Erythroblast (primary cell): ENCODE data around the gene DMTF1.
A peak's percentile ranks its signal among the peaks of the same experiment; 100 is the strongest.
"Not testable (repeated sequence)": the region's sequence is repeated elsewhere in the genome, so short reads cannot be mapped to it uniquely, and the experiment has no call there.

Experiments
- DNase-seq, 2 experiments: peaks; one replicate each; lab custom pipeline; 2025; lab: John Stamatoyannopoulos, UW
- GATA1 ChIP-seq: IDR thresholded peaks from 2 replicates; pipeline ENCODE4 v1.6.1; 2011; ENCODE audit warnings: low read depth, mild to moderate bottlenecking, control low read depth, low read length, moderate library complexity
- POLR2A ChIP-seq: IDR thresholded peaks from 2 replicates; pipeline ENCODE4 v1.6.1; 2011; ENCODE audit warnings: mild to moderate bottlenecking, low read length

The DMTF1 gene

DNA sequence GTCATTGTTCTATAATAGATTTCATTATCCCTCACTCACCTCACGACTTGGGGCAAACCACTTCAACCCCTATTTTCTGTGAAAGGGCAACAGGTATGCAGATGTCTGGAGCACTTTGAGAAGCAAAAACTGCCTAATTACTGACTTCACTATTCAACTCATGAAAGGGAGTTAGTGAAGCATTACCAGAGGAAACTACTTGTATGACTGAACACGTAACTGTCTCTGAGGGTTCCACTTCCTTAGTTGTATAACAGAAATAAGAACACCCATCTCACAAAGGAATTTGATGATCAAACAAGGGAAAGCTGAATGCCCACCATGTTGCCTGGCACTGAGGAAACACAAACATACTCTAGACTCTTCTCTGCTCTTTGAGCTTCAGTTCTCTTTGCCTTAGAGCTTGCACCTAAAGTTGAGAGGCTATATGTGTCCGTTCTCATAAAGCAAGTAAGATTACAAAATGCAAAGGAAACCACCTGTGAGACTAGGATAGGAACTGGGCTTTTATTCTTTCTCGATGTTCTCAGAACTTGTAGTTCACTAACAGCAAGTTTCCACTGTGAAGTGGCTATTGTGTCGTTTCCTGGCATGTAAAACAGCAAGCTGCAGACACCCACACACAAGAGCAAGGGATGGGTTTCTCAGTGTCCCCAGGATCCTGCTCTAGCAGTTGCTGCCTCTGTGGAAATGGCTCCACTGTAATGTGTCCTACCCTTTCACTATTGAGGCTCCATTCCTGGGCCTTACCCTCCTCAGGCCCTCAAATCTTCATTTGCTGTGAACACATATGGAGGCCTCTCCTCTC, 64.7 kb downstream of the DMTF1 start:
- TF ChIP-seq POLR2A (no peak), GATA1 (no peak)
- DNase-seq: no peak

DNA sequence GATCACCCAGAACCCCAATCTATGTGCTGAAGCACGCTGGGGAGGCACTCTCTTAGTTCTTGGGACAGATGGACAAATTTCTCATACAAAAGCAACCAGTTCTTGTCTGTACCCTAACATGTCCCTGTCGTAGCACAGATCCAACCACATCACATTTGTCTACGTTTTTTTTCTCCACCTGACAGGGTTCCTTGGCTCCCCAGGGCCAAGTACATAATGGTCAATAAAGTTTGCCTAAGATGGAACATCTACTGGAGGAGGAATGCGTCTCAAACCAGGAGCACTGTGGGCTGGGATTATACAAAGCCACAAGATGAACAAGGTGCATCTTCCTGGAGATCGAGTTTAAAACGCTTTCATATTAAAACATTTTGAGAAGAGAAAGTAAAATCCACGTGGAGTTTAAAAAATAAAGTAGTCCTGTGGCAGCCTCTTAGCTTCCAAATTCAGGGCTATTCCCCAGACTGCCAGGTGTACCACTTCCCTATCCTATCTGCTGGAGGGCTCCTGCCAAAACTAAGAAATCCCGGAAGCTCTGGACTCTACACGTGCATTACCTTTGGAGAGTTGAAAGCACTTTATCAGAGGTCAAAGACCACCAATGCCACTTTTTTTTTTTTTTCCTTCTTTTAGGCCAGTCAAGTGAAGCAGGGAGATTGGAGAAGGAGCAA, 65.9 kb downstream of the DMTF1 start:
- no peak for TF ChIP-seq GATA1
- TF ChIP-seq POLR2A: no peak

DNA sequence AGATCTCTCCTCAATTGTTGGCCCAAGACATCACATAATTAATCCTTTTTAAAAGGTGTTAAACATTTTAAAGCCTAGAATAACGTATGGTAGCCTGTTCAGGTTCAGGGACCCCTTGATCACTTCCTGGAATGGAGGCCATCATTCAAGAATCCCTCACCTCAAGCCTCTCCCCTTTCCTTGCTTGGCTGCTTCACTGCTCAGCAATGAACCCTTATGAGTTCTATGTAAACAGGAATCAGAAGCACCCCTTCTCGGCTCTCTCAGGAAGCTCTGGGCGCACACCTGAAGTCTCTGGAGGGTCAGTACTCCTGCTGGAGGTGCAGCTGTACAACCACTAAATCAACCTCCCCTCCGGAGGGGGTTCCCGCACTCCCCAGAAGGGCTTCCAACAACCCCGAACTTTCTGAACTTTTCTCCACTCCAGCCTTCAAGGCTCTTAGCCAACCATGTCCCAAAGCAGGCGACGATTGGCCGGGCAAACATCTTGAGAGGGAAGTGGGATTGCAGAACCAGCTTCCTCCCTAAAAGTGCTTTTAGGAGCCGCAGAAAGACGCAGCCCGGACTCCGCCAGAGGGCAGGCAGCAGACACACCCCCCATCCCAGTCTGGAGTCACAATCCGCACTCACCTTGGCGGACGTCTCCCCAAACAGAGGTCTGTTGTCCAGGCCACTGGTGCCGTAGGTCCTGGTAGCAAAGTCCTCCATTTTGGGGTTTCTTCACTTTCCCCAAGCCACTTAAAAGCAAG, 66.7 kb downstream of the DMTF1 start:
- TF ChIP-seq GATA1: no peak
- TF ChIP-seq POLR2A: no peak
- no peak for DNase-seq

More for the DNA sequence above, 65.9 kb downstream of the DMTF1 start:
- no peak for DNase-seq

DNA sequence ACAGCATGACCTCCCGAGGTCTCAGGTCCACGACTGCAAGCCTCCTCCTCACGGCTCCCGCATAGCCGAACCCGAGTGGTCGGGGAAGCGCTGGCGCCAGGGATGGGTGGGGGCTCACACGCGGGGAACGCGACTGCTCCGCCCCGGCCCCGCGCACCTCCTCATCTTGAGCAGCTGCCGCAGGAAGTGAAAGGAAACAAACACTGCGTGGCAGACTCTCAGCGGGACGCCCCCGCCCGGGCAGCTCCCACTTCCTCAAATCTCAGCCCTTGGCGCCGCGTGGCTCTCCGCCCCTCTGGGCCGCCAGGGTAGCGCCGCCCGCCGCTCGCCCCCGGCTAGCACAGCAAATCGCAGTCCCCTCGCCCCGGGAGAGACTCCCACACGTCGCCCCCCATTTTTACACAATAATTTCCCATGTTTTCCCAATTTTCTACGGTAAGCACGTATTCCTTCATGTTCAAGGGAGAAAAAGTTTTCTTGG, 67.3 kb downstream of the DMTF1 start, which contains the start of gene TMEM243:
Gene TMEM243 (minus strand): TSS at position 188 of the 481 bp plus-strand sequence. CDS start 229 bp downstream, outside the sequence.
- TF ChIP-seq GATA1: no peak
- TF ChIP-seq POLR2A: no peak
- peak; percentile 32 to 36 for DNase-seq

DNA sequence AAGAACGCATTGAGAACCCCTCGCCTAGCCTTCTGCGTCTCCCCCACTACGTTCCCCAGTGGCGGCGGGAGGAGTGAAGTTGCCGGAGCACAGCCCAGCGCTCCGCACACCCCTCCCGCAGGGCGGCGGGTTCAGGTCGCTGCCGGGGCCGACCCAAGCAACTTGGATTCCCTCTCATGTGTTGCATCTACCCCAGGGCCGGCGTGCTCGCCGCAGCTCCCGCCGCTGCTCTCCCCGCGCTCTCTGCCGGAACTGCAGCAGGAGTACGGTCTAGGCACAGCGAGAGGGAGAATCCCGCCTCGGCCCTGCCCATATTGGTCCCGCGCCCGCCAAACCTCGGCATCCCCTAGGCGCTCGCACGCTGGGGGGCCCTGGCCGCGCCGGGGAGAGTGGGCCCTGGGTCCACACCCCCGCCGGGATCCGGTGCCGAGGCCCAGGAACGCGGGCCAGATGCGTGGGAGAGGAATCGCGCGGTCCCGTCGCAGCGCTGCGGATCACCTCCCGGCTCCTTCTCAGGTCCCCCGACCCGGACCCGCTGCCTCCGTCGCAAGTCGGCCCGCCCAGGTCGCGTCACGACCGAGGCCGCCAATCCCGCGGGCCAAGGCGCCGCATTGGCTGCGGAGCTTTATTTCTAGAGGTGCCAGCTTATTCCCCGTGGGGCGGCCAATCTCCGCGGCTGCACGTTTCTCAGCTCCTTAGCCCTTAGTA, 67.9 kb downstream of the DMTF1 start:
- no peak for TF ChIP-seq POLR2A
- no peak for TF ChIP-seq GATA1
- peak; percentile 53 to 67 for DNase-seq

DNA sequence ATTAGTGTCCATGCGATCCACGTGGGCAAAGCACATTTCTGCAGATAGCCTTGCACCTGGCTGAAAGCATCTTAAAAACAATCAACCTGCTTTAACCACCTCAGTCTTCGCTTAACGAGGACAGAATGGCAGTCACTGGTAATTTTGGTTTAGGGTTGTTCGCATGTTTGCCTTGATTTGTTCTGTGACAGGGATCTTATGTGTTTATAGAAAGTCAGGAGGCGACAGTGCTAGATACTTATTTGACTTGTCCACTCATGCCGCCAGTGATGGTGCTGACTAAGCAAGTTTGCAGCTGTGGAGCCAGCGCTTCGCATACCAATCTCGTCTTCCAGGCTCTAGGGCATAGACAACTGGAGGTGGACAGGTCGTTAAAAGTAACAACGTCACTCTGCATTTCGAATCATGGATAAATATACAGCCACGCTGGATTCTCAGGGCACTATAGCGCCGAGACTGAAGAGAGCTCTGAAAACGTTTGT, 68.5 kb downstream of the DMTF1 start:
- DNase-seq: peak; percentile 28 to 29

DNA sequence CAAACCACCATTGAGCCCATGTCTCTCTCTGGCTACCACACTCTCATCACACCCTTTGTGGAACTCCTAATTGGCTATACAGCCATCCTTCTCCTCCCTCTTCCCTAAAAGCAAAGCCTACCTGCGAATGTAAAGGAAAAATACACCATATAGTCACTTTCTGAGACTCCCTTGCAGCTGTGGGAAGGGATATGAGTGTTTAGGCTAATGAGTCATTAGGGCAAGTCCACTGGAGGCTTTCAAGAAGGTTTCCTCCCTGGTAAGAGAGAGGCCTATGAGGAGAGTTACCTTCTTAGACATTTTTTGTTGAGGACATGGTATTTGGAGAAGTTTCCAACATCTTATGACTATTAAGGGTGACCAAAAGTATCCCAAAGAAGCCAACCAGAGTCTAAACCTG, 71.4 kb downstream of the DMTF1 start:
- no peak for TF ChIP-seq GATA1
- no peak for TF ChIP-seq POLR2A
- DNase-seq: no peak

More for the DNA sequence above, 68.5 kb downstream of the DMTF1 start:
- TF ChIP-seq GATA1 (no peak), POLR2A (no peak)

DNA sequence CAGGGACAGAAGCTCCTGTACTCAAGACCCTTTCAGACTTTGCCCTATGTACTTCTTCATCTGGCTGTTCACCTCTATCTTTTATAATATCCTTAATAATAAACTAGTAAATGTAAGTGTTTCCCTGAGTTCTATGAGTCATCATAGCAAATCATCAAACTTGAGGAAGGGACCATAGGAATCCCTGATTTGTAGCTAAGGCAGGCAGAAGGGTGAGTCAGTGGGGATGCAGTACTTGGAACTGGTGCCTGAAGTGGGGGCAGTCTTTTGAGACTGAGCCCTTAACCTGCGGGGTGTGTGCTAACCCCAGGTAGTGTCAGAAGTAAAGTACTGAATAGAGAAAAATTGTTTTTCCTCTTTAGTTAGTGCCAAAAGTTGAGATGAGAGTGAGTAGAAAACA, 73.4 kb downstream of the DMTF1 start:
- no peak for DNase-seq
- TF ChIP-seq POLR2A: no peak
- TF ChIP-seq GATA1: no peak

DNA sequence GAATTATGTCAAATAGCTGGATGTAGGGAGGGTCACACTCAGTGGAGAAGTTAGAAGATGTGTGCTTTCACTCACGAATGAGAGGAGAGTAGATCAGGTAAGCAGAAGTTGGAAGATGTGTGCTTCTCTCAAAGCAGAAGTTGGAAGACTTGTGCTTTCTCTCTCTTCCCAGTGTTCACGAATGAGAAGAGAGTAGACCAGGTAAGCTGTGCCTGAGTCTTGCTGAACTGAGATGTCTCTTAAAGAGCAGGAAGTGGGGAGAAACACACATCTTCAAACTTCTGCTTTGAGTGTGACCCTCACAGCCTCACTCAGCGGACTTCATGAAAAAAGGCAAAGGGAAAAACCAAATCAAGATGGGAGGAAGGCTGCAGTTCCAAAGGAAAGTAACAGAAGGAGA, 74.2 kb downstream of the DMTF1 start:
- TF ChIP-seq POLR2A (no peak), GATA1 (no peak)
- no peak for DNase-seq

DNA sequence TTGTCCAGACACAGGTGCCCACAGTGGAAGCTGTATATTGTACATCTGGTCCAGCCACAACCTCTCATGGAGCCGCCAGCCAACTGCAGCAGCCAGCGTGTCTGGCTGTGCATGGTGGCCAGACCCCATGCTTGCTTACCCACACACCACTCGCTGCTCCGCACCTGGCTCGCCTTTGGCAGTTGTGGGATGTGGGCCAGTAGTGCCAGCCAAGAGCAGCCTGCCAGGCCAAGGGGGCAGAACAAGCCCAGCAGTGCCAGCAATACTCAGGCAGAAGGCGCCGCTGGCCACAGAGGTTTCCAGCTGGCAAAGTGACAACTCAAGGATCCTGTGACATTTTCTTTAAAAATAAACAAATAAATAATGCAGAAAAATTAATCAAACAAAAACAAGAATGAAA, 79.0 kb downstream of the DMTF1 start:
- DNase-seq: no peak
- TF ChIP-seq GATA1: no peak
- TF ChIP-seq POLR2A: no peak

DNA sequence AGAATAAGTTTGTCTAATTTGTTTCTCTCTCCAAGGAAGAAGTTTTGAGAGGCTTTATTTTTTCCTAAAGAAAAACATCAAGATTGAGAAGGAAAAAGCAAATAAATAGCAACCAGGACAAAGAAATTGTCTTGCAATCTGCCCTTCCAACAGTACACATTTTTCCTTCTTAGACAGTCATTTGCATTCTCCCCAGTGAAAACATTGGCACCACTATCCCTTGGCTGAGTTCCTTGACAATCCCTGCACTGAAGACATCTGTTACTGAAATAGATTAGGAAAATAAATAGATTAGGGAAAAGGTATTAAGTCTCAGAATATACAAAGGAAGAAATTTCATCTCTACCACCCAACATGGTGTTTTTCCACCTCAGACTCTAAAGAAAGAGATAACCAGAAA, 79.5 kb downstream of the DMTF1 start:
- TF ChIP-seq POLR2A (no peak), GATA1 (no peak)
- no peak for DNase-seq

DNA sequence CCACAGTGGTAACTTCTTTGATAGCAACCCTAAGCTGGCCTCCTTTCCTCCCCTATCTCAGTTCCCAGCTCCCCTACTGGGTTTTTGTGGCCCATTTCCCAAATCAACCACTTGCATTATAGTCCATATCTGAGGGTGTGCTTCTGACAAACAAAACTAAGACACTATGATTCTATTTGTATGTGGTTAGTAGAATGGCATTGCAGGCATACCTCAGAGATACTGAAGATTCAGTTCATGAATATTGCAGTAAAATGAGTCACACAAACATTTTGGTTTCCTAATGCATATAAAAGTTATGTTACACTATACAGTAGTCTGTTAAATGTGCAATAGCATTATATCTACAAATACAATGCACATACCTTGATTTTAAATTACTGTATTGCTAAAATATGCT, 82.7 kb downstream of the DMTF1 start:
- DNase-seq: no peak
- TF ChIP-seq GATA1: no peak
- no peak for TF ChIP-seq POLR2A

DNA sequence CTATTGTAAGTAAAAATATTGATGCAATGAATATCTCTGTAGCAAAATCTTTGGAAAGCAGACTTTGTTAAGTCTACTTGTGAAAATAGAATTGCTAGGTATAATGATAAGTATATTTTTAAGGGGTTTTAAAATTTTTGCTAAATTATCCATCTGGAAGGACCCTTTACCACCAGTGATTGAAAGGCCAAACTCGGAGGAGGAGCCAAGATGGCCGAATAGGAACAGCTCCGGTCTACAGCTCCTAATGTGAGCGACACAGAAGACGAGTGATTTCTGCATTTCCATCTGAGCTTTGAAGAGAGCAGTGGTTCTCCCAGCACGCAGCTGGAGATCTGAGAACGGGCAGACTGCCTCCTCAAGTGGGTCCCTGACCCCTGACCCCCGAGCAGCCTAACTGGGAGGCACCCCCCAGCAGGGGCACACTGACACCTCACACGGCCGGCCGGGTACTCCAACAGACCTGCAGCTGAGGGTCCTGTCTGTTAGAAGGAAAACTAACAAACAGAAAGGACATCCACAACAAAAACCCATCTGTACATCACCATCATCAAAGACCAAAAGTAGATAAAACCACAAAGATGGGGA, 86.3 kb downstream of the DMTF1 start:
- DNase-seq: not testable (repeated sequence)

DNA sequence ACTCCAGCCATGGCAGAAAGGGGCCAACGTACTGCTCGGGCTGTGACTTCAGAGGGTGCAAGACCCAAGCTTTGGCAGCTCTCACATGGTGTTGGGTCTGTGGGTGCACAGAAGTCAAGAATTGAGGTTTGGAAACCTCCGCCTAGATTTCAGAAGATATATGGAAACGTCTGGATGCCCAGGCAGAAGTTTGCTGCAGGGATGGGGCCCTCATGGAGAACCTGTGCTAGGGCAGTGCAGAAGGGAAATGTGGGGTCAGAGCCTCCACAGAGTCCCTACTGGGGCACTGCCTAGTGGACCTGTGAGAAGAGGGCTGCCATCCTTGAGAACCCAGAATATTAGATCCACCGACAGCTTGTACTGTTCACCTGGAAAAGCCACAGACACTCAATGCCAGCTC, 93.4 kb downstream of the DMTF1 start:
- not testable (repeated sequence) for DNase-seq
